ENCODE data around the gene BCL2.

Gene BCL2

GRCh38 chr18:63187791-63188460, 131.6 kb downstream of the BCL2 start:
- no peak for TF ChIP-seq CTCF (IDR thresholded peaks at IDR 0.05; ENCODE audit: low read depth, low read length, missing control alignments)
- H3K4me3 ChIP-seq (replicated peaks; ENCODE audit: low read depth, low read length), result no peak overlapping the region
- DNase-seq (ENCODE audit: extremely low read depth, low read depth), result no peak

- H3K4me3 ChIP-seq (replicated peaks; ENCODE audit: low read depth, low read length), result no peak overlapping the region
- DNase-seq (ENCODE audit: extremely low read depth, low read depth), result no peak
- no peak for TF ChIP-seq CTCF (IDR thresholded peaks at IDR 0.05; ENCODE audit: low read depth, low read length, missing control alignments)
Observed at GRCh38 chr18:63187223-63187574, 132.4 kb downstream of the BCL2 start.

DNA sequence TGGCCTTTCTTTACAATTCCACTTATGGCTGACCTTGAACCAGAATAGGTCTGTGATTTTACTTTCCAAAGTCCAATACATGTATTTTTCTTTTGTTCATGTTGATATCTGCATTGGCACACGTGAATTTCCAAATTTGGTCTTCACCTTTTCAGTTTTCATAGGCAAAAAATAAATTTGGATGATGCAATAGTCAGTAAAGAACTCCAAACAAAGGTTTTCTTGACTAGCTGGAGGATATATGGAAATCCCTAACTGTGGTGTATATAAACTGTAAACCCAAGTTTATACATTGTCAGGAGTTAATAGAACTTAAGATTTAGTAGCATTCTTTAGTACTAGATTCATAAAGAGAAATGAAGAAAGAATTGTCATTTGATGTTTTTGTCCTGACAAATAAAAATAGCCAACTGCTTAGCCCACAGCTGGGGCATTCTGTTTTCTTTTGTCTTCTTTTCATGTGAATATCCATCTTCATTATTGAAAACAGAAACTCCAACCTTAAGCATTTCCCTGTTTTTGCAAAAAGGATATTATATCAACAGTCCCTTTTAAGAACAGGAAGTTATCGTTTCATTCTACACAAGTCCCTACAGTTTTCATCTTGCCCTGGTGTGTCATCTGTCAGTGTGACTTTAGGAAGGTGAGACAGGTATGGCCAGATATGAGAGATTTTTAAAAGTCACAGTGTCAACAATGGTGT, 132.9 kb downstream of the BCL2 start:
- TF ChIP-seq CTCF (IDR thresholded peaks at IDR 0.05; ENCODE audit: low read depth, low read length, missing control alignments), result no peak
- H3K4me3 ChIP-seq (replicated peaks; ENCODE audit: low read depth, low read length), result no peak overlapping the region
- no peak for DNase-seq (ENCODE audit: extremely low read depth, low read depth)

DNA sequence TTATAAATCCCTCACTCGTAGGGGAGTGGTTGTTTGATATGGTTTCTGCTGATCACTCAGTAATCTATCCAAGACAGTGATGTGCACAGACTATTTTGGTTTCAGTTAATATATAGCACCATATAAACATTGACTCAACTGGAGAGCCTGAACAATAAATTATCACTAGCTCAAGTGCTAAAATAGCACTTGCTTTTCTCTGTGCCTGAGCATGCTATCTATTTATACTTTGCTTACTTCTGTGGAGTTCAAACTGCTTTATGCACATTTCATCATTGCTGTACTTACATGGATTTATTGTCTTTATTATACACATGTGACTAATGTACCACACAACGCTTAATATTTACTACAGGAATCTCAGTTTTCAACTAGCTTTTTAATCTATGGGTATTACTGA, 133.6 kb downstream of the BCL2 start:
- H3K4me3 ChIP-seq (replicated peaks; ENCODE audit: low read depth, low read length), result no peak overlapping the region
- no peak for DNase-seq (ENCODE audit: extremely low read depth, low read depth)
- TF ChIP-seq CTCF (IDR thresholded peaks at IDR 0.05; ENCODE audit: low read depth, low read length, missing control alignments), result no peak

DNA sequence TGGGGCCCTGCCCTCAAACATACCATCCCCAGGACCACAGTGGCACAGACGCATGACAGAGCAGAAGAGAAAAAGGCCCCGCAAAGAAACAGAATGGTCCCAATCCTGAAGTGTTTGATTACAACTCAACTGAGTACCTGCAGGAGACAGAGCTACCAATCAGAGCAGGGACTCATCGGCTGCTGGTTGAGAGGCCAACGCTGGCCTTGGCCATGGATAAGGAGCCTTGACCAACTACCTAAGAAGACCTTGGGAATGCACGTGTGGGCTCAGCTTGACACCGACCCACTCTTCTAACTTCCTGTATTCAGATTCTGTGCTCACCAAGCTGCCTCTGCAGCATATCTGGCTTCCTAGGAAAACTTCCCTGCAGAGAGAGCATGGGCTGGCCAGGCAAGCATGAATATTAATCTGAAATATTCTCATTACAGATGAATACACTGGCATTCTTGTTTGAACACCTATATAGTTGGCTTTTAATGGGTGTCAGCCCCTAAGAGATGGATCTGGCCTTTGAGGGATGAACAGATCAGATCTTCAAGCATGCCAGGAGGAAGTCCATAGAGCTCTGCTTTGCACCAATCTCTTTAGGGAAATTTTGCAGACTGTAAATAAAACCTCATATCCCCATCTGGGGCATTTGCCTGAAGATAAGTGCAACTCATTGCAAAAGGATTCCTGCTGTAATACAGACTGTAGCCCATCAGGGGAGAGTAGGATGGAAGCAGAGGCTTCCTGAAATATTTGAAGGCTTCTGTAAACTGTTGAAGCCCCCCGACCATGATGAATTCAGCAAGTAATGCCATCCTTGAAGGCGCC, 135.4 kb downstream of the BCL2 start:
- DNase-seq (ENCODE audit: extremely low read depth, low read depth), result no peak
- H3K4me3 ChIP-seq (replicated peaks; ENCODE audit: low read depth, low read length), result no peak overlapping the region
- TF ChIP-seq CTCF (IDR thresholded peaks at IDR 0.05; ENCODE audit: low read depth, low read length, missing control alignments), result no peak

GRCh38 chr18:63183378-63183777, 136.2 kb downstream of the BCL2 start:
- TF ChIP-seq CTCF (IDR thresholded peaks at IDR 0.05; ENCODE audit: low read depth, low read length, missing control alignments), result no peak
- no peak overlapping the region for H3K4me3 ChIP-seq (replicated peaks; ENCODE audit: low read depth, low read length)
- no peak for DNase-seq (ENCODE audit: extremely low read depth, low read depth)
